Activated B cell treated with CpG ODN at 0.5 μM for 24 hours (primary cell): ENCODE data around the gene RTP5. TPM values are rescaled to one million over a fixed set of nuclear protein-coding genes. Genes with fewer than 3 reads are reported as not detected.

ENCODE experiments used
- ATAC-seq: fragments of 200-7000 bp; cut with Tn5 transposase; one replicate; pipeline ENCODE4 v1.10.0; 2021; ENCODE audit warnings: low read depth, mild to moderate bottlenecking, moderate library complexity
- CTCF ChIA-PET: fragments of 350-600 bp; sonication (Branson Sonifier 250); formaldehyde crosslinking; loops from one replicate; lab custom pipeline; 2021; ENCODE audit warnings: antibody characterized with exemption; lab: Charles Lee
- POLR2A ChIA-PET: fragments of 350-600 bp; sonication (Branson Sonifier 250); formaldehyde crosslinking; loops from one replicate; lab custom pipeline; 2021; ENCODE audit warnings: antibody characterized with exemption; lab: Charles Lee
- DNase-seq: peaks from one replicate; pipeline ENCODE4 v3.0.0; 2022
- H3K27ac Mint-ChIP-seq: one replicate; pipeline ENCODE4 v1.8.0; 2020; ENCODE audit warnings: mixed read lengths
- H3K27me3 Mint-ChIP-seq: one replicate; pipeline ENCODE4 v1.8.0; 2021; ENCODE audit warnings: mixed read lengths
- H3K36me3 Mint-ChIP-seq: one replicate; pipeline ENCODE4 v1.8.0; 2021; ENCODE audit warnings: low read depth, mixed read lengths
- H3K4me1 Mint-ChIP-seq: one replicate; pipeline ENCODE4 v1.8.0; 2021; ENCODE audit warnings: mixed read lengths
- H3K4me3 Mint-ChIP-seq: one replicate; pipeline ENCODE4 v1.8.0; 2020; ENCODE audit warnings: mild to moderate bottlenecking, mixed read lengths
- H3K9me3 Mint-ChIP-seq: one replicate; pipeline ENCODE4 v1.8.0; 2020; ENCODE audit warnings: mixed read lengths
- CTCF ChIP-seq: fragments of 200-600 bp; IDR thresholded peaks from one replicate; pipeline ENCODE4 v1.8.0; 2022; ENCODE audit warnings: antibody characterized with exemption, mild to moderate bottlenecking
- intact Hi-C: fragments of 100-400 bp; cut with micrococcal nuclease; formaldehyde crosslinking; loops from one replicate; pipeline ENCODE4 v1.15.1; 2024
- total RNA-seq: library from RNA; stranded (reverse); gene quantifications from 2 replicates; pipeline ENCODE4 v1.2.3, GENCODE V29; 2022

RTP5 gene
- total RNA-seq, 1 donor from 2014 or later = not detected

GRCh38 chr2:241895712-241896641 lies 26.4 kb downstream of the RTP5 start:
- Mint-ChIP-seq H3K36me3 (peaks cover 33% of the 10 kb centered on the region), H3K27ac (no peak overlapping the region), H3K27me3 (no peaks in the 10 kb centered on the region), H3K9me3 (no peaks in the 10 kb centered on the region), H3K4me1 (peaks cover 6% of the 10 kb centered on the region), H3K4me3 (no peak overlapping the region)
- POLR2A ChIA-PET = interaction anchor here (0.9 kb wide), 1 partner anchor 1055 kb away, joined by 4 read pairs; no protein-coding TSS in a partner anchor
- peak; percentile 15 for DNase-seq
- TF ChIP-seq CTCF = no peak
- intact Hi-C loops = no loop called here
- peak; percentile 34 for ATAC-seq
- CTCF ChIA-PET = no interaction called here

GRCh38 chr2:241896746-241897201 lies 27.2 kb downstream of the RTP5 start:
- peaks cover 8% of the 10 kb centered on the region for H3K4me1 Mint-ChIP-seq
- no peak for DNase-seq

GRCh38 chr2:241897231-241897916 lies 27.8 kb downstream of the RTP5 start:
- POLR2A ChIA-PET = interaction anchor here (0.6 kb wide), 1 partner anchor 261 kb away, joined by 4 read pairs; no protein-coding TSS in a partner anchor
- H3K4me1 Mint-ChIP-seq = peaks cover 10% of the 10 kb centered on the region
- DNase-seq (no peak), ATAC-seq (no peak)
- no peaks in the 10 kb centered on the region for H3K9me3 Mint-ChIP-seq
- H3K36me3 Mint-ChIP-seq = peaks cover 35% of the 10 kb centered on the region
- no peak overlapping the region for H3K4me3 Mint-ChIP-seq
- CTCF ChIA-PET = no interaction called here
- no peaks in the 10 kb centered on the region for H3K27me3 Mint-ChIP-seq
- H3K27ac Mint-ChIP-seq = no peak overlapping the region
- intact Hi-C loops = no loop called here
- no peak for TF ChIP-seq CTCF

More at GRCh38 chr2:241896746-241897201, 27.2 kb downstream of the RTP5 start:
- no peak for TF ChIP-seq CTCF
- Mint-ChIP-seq H3K4me3 (no peak overlapping the region), H3K9me3 (no peaks in the 10 kb centered on the region), H3K36me3 (peaks cover 34% of the 10 kb centered on the region), H3K27me3 (no peaks in the 10 kb centered on the region), H3K27ac (no peak overlapping the region)
- intact Hi-C loops = no loop called here
- ChIA-PET CTCF (no interaction called here), POLR2A (no interaction called here)
- no peak for ATAC-seq

GRCh38 chr2:241898463-241899270 lies 29.1 kb downstream of the RTP5 start:
- H3K9me3 Mint-ChIP-seq = no peaks in the 10 kb centered on the region
- H3K4me1 Mint-ChIP-seq = peaks cover 10% of the 10 kb centered on the region
- intact Hi-C loops = no loop called here
- CTCF ChIA-PET = no interaction called here
- no peak overlapping the region for H3K27ac Mint-ChIP-seq
- H3K4me3 Mint-ChIP-seq = no peak overlapping the region
- H3K36me3 Mint-ChIP-seq = peaks cover 28% of the 10 kb centered on the region
- no peak for TF ChIP-seq CTCF
- no peaks in the 10 kb centered on the region for H3K27me3 Mint-ChIP-seq
- ATAC-seq (no peak), DNase-seq (peak; percentile 9)
- POLR2A ChIA-PET = no interaction called here
